Common myeloid progenitor, CD34-positive (primary cell): Measurements from ENCODE around the gene IFNL3. TPM values are rescaled to one million over a fixed set of nuclear protein-coding genes. Genes with fewer than 3 reads are reported as not detected.
"Not testable (repeated sequence)": the region's sequence is repeated elsewhere in the genome, so short reads cannot be mapped to it uniquely, and the experiment has no call there.

Experiments
- CTCF ChIA-PET: fragments of 350-600 bp; sonication (Branson Sonifier 250); formaldehyde crosslinking; loops from one replicate; lab custom pipeline; 2021; ENCODE audit warnings: antibody characterized with exemption; lab: Charles Lee
- POLR2A ChIA-PET: fragments of 350-600 bp; sonication (Branson Sonifier 250); formaldehyde crosslinking; loops from one replicate; lab custom pipeline; 2021; ENCODE audit warnings: antibody characterized with exemption; lab: Charles Lee
- DNase-seq, 3 donors: peaks; one replicate each; pipeline versions ENCODE4 v3.0.0 to v3.0.0-alpha.2; 2013
- H3K27ac ChIP-seq, 2 experiments: 1 replicate in 1 of 2; 2 replicates in 1 of 2; pipeline ENCODE4 v1.7.0; 2013; ENCODE audit warnings: inconsistent platforms in 2 of 2, low read length in 2 of 2, mild to moderate bottlenecking in 2 of 2, low read depth in 1 of 2, moderate library complexity in 1 of 2; ENCODE audit not compliant: severe bottlenecking in 2 of 2, insufficient read depth in 1 of 2, poor library complexity in 1 of 2
- H3K27me3 ChIP-seq, 5 experiments: replicated peaks in 2 of 5; 1 replicate in 3 of 5; 2 replicates in 2 of 5; pipeline versions ENCODE4 v1.6.1 to v1.7.0; 2013; ENCODE audit warnings: low read length in 4 of 5, mild to moderate bottlenecking in 2 of 5, moderate library complexity in 2 of 5, inconsistent platforms in 1 of 5; ENCODE audit not compliant: insufficient read depth in 5 of 5, control insufficient read depth in 4 of 5
- H3K36me3 ChIP-seq, 4 experiments: 1 replicate in 2 of 4; 2 replicates in 2 of 4; pipeline versions ENCODE4 v1.6.1 to v1.7.0; 2013; ENCODE audit warnings: low read length in 3 of 4, control low read depth in 1 of 4, mild to moderate bottlenecking in 1 of 4; ENCODE audit not compliant: control insufficient read depth in 4 of 4, insufficient read depth in 4 of 4
- H3K4me1 ChIP-seq, 4 experiments: 1 replicate in 3 of 4; 2 replicates in 1 of 4; pipeline versions ENCODE4 v1.6.1 to v1.7.1; 2013; ENCODE audit warnings: low read length in 3 of 4, mild to moderate bottlenecking in 3 of 4, control low read depth in 1 of 4, inconsistent platforms in 1 of 4, moderate library complexity in 1 of 4; ENCODE audit not compliant: control insufficient read depth in 4 of 4, insufficient read depth in 4 of 4; ENCODE audit errors: control extremely low read depth in 1 of 4
- H3K4me3 ChIP-seq, 7 experiments: 1 replicate in 4 of 7; 2 replicates in 3 of 7; pipeline versions ENCODE4 v1.5.1 to v1.7.0; 2013; ENCODE audit warnings: mild to moderate bottlenecking in 7 of 7, low read length in 6 of 7, moderate library complexity in 6 of 7, inconsistent platforms in 2 of 7, low read depth in 2 of 7, control low read depth in 1 of 7; ENCODE audit not compliant: insufficient read depth in 4 of 7, control insufficient read depth in 1 of 7; ENCODE audit errors: extremely low read depth in 1 of 7
- H3K9me3 ChIP-seq, 5 experiments: 1 replicate in 4 of 5; 2 replicates in 1 of 5; pipeline versions ENCODE4 v1.6.1 to v1.7.1; 2013; ENCODE audit warnings: low read length in 4 of 5, mild to moderate bottlenecking in 2 of 5, inconsistent platforms in 1 of 5, low read depth in 1 of 5, moderate library complexity in 1 of 5; ENCODE audit not compliant: control insufficient read depth in 4 of 5, insufficient read depth in 2 of 5; ENCODE audit errors: control extremely low read depth in 1 of 5
- WGBS: methylation state at CpG from one replicate; pipeline ENCODE4 v1.1.5; 2013; ENCODE audit not compliant: insufficient coverage; 5-methylcytosine and 5-hydroxymethylcytosine counted together
- polyA plus RNA-seq: library from polyadenylated mRNA; unstranded; fragments of 120-200 nt; gene quantifications from one replicate; pipeline ENCODE4 v1.2.1, GENCODE V29; 2013

The IFNL3 gene
- polyA plus RNA-seq: 0.48 TPM

DNA sequence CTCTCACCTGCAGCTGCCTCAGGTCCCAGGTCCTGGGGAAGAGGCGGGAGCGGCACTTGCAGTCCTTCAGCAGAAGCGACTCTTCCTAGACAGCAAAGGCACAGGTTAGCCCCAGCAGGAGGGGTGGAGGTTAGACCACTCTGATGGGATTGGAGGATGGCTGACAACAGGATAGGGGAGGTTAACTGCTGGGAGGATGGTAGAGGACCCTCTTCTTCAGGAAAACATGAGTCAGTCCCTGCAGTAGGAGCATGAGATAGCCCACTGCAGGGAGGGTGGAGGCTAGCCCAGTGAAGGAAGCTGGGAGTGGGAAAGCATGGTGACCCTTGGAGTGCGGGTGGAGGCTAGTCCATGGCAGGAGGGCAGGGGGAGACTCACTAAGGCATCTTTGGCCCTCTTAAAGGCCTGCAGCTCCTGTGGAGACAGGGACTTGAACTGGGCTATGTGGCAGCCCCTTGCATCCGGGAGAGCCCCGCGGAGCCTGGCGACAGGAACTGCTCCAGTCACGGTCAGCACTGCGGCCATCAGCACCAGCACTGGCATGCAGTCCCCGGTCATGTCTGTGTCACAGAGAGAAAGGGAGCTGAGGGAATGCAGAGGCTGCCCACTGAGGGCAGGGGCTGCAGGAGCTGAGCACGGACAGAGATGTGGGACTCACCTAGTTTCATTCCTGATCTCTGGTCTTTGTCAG is at the start of gene IFNL3:
Gene IFNL3 (minus strand): TSS at position 597 of the 691 bp plus-strand sequence. CDS start 39 bp downstream, at position 558.
- POLR2A ChIA-PET: not testable (repeated sequence)

DNA sequence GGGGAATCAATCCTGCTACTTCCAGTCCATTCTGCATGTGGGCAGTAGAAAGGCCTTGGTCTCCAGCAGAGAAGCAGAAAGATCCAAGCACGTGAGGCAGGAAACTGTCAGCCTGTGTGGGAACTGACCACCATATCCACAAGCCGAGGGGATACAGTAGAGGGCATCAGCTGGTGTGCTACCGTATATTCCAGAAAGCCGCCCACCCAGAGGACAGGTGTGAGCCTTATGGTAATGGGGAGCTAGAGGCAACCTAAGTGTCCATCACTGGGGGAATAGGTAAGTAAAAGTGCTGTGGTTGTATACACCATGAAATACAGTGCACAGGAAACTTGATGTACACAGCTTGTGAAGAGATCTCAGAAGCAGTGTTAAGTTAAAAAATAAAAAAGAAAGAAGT is 48.6 kb upstream of the IFNL3 start:
- DNase-seq: no peak
- POLR2A ChIA-PET: interaction anchor here (0.6 kb wide), 1 partner anchor 35 kb away, joined by 3 read pairs; no protein-coding TSS in a partner anchor
- CTCF ChIA-PET: interaction anchor here (0.6 kb wide), 1 partner anchor 16 kb away, joined by 3 read pairs; no protein-coding TSS in a partner anchor
- Histone ChIP-seq H3K36me3 (no peaks in the 10 kb centered on the region), H3K4me3 (no peak overlapping the region), H3K4me1 (peaks cover 0 to 8% (median 6%) of the 10 kb centered on the region in 4 experiments), H3K27ac (no peak overlapping the region), H3K9me3 (no peaks in the 10 kb centered on the region), H3K27me3 (no peaks in the 10 kb centered on the region)
- 96% methylated on average over 4 of the region's 4 CpGs for WGBS

More for the DNA sequence above, at the start of gene IFNL3:
- H3K27me3 ChIP-seq, DNase-seq, CTCF ChIA-PET, H3K9me3 ChIP-seq, H3K27ac ChIP-seq, H3K36me3 ChIP-seq, H3K4me3 ChIP-seq: not testable (repeated sequence)
- 96% methylated on average over 5 of the region's 12 CpGs for WGBS
- H3K4me1 ChIP-seq: peaks cover 0 to 37% (median 22%) of the 10 kb centered on the region in 4 experiments

DNA sequence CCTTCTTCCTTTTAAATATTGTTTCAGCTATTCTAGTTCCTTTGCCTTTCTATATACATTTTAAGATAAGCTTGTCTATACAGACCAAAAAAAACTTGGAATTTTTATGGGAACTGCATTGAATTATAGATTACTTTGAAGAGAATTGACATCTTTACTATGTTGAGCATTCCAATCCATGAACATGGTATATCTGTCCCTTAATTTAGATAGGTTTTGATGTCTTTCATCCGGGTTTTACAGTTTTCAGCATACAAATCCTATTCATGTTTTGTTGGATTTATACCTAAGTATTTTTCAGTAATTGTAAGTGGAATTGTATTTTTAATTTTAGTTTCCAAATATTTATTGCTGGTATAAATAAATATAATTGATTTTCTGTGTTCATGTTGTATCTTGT is 39.2 kb upstream of the IFNL3 start:
- Histone ChIP-seq H3K4me3 (no peak overlapping the region), H3K9me3 (peaks cover 0 to 5% (median 4%) of the 10 kb centered on the region in 5 experiments), H3K27me3 (no peaks in the 10 kb centered on the region), H3K36me3 (no peaks in the 10 kb centered on the region), H3K27ac (no peak overlapping the region), H3K4me1 (no peaks in the 10 kb centered on the region)
- DNase-seq: no peak
- ChIA-PET CTCF (no interaction called here), POLR2A (no interaction called here)
- no CpG with 5 or more reads among the region's 1 CpG for WGBS

DNA sequence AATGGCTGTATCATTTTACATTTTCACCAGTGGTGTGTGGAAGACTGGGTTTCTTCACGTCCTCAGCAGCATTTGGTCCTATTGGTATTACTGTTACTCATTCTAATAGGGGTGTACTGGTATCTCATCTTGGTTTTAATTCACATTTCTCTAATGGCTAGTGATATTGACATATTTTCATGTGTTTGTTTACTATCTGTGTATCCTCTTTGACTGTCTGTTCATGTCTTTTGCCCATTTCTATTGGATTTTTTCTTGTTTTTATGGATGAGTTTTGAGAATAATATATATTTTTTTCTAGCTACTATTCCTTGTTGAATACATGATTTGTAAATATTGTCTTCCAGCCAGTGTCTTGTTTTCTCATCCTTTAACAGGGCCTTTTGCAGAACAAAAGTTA is 37.2 kb upstream of the IFNL3 start:
- Histone ChIP-seq H3K9me3 (peaks cover 0 to 5% (median 4%) of the 10 kb centered on the region in 5 experiments), H3K4me1 (no peaks in the 10 kb centered on the region), H3K27ac (no peak overlapping the region), H3K36me3 (no peaks in the 10 kb centered on the region), H3K27me3 (no peaks in the 10 kb centered on the region), H3K4me3 (no peak overlapping the region)
- no peak for DNase-seq
- ChIA-PET POLR2A (no interaction called here), CTCF (interaction anchor here (1.2 kb wide), 1 partner anchor 136 kb away, joined by 3 read pairs; no protein-coding TSS in a partner anchor)
- WGBS: no CpG with 5 or more reads among the region's 1 CpG

DNA sequence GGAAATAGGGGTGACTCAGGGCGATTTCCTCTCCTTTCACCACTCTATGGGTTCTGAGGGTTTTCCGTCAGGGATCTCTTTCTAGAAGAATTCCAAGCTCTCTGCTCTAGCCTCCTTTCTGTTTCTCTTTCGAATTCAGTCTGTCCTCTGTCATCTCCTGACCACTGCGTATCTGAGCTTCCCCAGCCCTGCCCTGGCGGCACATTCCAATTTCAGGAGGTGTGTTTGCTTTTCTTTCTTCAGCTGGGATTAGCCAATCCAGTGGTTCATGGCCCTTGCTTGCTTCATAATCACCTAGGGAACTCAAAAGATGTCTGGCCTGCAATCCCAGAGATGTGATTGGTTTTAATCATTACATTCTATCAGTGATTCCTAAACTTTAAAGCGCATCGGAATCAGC is 32.8 kb upstream of the IFNL3 start:
- H3K4me1 ChIP-seq: no peaks in the 10 kb centered on the region
- WGBS: 93% methylated on average over 7 of the region's 7 CpGs
- peaks cover 0 to 4% (median under 1%) of the 10 kb centered on the region in 5 experiments for H3K9me3 ChIP-seq
- H3K36me3 ChIP-seq: no peaks in the 10 kb centered on the region
- no peak overlapping the region for H3K4me3 ChIP-seq
- H3K27ac ChIP-seq: no peak overlapping the region
- H3K27me3 ChIP-seq: no peaks in the 10 kb centered on the region
- ChIA-PET POLR2A (no interaction called here), CTCF (no interaction called here)
- no peak for DNase-seq

DNA sequence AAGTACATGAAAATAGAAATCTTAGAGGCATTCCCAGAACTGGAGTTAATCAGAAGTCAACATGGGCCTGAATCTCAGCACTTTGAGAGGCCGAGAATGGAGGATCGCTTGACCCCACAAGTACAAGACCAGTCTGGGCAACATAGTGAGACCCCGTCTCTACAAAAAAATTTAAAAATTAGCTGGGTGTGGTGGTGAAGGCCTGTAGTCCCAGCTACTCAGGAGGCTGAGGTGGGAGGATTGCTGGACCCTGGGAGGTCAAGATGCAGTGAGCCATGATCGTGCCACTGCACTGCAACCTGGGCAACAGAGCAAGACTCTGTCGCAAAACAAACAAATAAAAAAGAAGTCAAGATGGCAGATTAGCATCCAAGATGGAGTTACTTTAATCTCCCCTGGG is 31.9 kb upstream of the IFNL3 start:
- no peaks in the 10 kb centered on the region for H3K4me1 ChIP-seq
- H3K27me3 ChIP-seq: no peaks in the 10 kb centered on the region
- 100% methylated on average over 4 of the region's 5 CpGs for WGBS
- no peak for DNase-seq
- H3K9me3 ChIP-seq: peaks cover 0 to 4% (median 0%) of the 10 kb centered on the region in 5 experiments
- no peak overlapping the region for H3K4me3 ChIP-seq
- no peak overlapping the region for H3K27ac ChIP-seq
- H3K36me3 ChIP-seq: no peaks in the 10 kb centered on the region
- ChIA-PET POLR2A (no interaction called here), CTCF (no interaction called here)

DNA sequence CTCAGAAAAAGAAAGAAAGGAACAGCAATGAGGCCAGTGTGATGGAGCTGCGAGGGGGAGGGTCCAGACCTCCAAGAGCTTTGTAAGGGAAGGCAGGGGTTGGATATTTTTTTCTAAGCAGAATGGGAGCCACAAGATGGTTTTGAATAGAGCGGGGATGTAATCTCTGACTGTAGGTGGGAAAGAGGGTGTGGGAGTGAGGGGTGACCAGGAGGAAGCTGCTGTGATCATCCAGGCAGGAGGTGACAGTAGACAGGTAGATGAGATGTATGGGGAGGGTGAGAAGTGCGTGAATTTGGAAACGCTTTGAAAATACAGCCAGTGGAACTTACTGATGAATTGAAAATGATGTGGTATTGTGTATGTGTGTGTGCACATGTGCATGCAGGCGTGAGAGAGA is 30.8 kb upstream of the IFNL3 start:
- H3K4me1 ChIP-seq: no peaks in the 10 kb centered on the region
- CTCF ChIA-PET: interaction anchor here (1.4 kb wide), 1 partner anchor 43 kb away, joined by 3 read pairs; no protein-coding TSS in a partner anchor
- no peaks in the 10 kb centered on the region for H3K36me3 ChIP-seq
- POLR2A ChIA-PET: no interaction called here
- WGBS: 96% methylated on average over 5 of the region's 5 CpGs
- no peak overlapping the region for H3K4me3 ChIP-seq
- no peak for DNase-seq
- no peaks in the 10 kb centered on the region for H3K27me3 ChIP-seq
- no peak overlapping the region for H3K27ac ChIP-seq
- no peaks in the 10 kb centered on the region for H3K9me3 ChIP-seq
